SW480 (cell line): ENCODE data around the gene HADHA.

ENCODE experiments used
- DNase-seq: peaks from one replicate; pipeline ENCODE4 v3.0.0-alpha.2; 2016; ENCODE audit warnings: low spot score

HADHA gene

DNA sequence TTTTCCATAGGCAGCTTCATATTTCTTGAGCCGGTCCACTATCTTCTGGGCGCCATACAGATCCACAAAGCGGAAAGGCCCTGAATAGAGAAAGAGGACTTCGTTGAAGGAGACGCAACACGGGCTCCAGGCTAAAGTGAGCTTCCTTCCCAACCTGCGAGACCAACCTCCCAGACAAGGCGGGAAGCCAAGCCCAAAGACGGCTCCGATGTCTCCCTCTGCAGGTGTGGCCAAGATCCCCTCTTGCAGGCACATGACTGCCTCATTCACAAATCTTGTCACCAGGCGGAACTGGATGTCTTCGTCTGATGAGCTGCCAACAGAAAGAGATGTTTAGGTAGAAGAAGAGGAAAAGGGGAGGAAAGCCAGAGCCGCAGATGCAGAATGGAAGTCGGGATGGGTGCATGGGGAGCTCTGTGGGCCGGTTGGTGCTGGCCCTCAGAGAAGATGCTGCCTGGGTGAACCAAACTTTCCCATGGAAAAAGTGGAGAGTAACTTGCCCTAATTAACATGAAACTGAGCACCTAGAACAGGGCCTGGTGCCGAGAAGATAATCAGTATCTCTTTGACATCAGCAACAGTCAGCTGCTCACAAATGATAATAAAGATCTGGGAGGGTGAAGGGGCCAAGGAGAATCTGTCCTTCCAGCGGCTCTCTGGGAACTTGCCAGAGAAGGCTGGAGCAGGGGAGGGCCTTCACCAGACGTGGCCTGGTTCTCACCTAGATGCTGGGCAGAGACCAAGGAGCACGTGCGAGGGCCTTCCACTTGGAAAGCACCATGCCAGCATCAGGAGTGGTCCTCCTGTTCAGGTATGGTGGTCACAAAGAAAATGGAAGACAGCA is 52.9 kb downstream of the HADHA start:
- no peak for DNase-seq

DNA sequence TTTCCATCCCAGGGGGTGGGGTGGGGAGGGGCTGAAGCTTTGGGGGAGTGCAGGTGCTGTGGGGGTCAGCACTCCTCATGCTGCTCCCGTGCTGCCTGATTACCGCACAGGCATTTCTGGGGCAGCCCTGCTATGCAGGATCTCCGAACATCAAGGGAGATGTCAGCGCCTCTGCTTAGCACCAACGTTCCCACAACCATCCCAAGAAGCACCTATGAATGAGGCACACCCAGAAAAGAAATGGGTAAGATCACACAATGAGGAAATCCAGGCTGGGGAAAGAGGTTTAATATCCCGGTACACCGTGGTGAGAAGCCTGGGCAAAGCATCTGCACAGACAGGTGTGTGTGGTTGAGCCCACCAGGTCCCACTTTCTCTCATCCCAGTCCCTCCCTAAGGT is 54.1 kb downstream of the HADHA start:
- DNase-seq: no peak

DNA sequence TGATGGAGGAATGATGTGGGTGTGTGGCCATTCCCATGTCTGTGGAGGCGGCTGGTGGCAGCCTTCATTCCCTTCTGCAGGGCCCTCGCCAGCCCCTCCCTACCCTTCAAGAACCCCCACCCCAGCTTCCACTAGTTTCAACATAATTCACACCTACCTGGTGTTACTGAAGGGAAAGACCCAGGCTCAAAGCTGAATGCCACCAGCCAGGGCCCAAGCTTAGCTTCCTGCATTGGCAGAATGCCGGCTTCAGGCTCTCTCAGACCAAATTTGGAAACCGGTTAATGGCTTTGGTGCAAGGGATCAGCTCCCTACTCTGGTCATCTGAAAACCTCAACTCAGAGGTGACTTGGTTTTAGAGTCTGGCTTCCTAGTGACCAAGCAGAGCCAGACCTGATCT is 54.7 kb downstream of the HADHA start:
- no peak for DNase-seq

- DNase-seq: no peak
Measured at GRCh38 chr2:26189123-26189522, 55.3 kb downstream of the HADHA start.

DNA sequence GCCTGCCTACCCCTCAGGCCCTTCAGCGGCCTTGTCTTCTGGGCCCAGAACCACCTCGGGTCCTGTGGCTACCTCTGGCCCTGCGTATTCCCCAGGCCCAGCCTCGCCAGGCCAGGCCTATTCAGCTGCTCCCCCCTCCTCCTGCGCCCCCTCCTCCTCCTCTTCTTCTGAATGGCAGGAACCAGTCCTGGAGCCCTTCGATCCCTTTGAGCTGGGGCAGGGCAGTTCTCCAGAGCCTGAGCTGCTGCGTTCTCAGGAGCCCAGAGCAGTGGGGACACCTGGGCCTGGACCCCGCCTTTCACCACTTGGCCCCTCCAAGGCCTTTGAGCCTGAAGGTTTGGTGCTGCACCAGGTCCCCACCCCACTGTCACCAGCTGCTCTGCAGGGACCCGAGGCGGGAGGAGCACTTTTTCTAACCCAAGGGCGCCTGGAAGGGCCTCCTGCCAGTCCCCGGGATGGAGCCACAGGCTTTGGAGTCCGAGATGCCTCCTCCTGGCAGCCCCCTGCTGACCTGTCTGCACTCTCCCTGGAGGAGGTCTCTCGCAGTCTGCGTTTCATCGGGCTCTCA is 56.8 kb downstream of the HADHA start:
- DNase-seq: no peak

GRCh38 chr2:26187114-26187513 is 57.3 kb downstream of the HADHA start:
- no peak for DNase-seq

- DNase-seq: no peak
Measured at GRCh38 chr2:26185954-26186770, 58.3 kb downstream of the HADHA start.

DNA sequence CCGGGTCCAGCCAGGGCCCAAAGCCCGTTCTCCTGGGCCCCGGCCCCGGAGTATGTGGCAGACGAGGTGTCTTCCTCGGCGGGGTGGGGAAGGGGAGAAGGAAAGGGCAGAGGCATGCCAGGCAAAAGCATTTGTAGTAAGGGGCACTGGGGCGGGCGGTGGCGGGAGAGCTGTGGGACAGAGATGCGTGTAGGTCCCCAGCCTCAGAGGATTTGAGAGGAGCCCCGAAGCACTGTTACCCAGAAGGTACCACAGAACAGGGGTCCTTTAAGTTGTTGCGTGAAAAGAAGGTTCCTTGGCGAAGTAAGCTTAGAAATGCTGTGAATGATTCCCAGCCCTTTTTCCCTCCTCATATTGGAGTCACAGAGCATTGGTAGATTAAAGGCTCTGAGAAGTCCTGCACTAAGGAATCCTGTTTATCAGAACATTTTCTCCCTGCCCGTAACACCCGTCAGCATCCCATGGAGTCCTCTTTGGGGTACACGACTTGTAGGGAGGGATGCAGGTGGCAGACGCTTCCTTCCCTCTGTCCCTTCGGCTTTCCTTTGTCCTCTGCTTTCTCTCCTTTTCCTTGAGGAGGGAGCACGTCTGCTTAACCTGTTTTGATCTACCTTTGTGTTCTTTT is 59.0 kb downstream of the HADHA start:
- no peak for DNase-seq

- no peak for DNase-seq
Measured at GRCh38 chr2:26184555-26185303, 59.7 kb downstream of the HADHA start.

- DNase-seq: no peak
Measured at GRCh38 chr2:26184121-26184520, 60.3 kb downstream of the HADHA start.

DNA sequence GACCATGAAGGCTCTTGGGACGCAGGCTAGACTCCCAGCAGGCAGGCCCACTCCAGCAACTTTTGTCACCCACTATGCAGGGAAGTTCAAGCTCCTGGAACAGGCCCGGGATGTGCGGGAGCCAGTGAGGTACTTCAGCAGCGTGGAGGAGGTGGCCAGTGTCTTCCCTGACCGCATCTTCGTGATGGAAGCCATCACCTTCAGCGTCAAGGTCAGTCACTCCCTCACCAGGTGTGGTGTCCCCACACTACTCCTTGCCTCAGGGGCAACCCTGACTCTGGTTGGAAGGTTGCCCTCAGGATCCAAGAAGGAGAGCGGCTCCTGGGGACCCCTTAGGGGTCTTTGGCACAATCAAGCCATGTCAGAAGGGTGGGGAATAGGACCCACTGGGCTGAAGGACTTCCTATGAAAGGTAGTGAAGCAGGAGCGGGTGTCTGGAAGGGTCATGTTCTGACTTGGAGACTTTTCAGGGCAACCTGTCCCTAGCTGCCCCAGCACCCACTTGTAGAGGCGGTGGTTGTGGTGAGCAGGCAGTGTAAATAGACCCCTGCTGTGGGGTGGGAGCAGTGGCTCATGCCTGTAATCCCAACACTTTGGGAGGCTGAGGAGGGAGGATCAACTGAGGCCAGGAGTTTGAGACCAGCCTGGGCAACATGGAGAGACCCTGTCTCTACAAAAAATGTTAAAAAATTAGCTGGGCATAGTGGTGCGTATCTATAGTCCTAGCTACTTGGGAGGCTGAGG is 61.4 kb downstream of the HADHA start:
- DNase-seq: no peak

GRCh38 chr2:26182441-26182840 is 62.0 kb downstream of the HADHA start:
- no peak for DNase-seq

- DNase-seq: no peak
Measured at GRCh38 chr2:26179446-26179913, 65.0 kb downstream of the HADHA start.

DNA sequence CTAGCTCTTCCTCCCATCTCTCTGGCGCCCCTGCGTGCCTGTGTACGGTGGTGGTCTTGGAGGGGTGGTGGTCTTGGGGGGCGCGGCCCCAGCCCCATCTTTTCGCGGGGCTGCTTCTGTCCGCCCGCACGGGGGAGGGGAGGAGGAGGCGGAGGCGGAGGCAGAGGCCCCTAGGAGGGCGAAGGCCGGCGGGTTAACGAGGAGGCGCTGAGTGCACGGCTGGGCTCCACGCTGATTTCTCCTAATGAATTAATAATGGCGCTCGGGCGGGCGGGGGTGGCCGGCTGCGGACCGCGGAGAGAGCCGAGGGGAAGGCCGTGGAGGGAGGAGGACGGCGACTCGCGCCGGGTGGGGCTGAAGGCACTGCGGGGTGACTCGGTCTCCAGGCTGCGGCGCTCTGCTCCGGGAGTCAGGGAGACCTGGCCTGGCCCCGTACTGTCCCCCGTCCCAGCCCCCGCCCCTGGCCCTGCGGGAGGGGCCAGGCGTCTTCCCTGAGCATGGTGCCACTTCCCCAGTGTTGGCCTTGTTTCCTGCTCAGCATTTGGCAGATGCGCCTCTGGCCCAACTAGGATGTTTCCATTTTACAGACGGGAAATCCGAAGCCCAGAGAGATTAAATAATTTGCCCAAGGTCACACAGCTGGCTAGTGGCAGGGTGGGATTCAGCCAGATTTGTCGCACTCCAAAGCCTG is 65.5 kb downstream of the HADHA start:
- DNase-seq: no peak

- DNase-seq: no peak
Measured at GRCh38 chr2:26178246-26178645, 66.2 kb downstream of the HADHA start.

- DNase-seq: no peak
Measured at GRCh38 chr2:26177122-26177521, 67.3 kb downstream of the HADHA start.

DNA sequence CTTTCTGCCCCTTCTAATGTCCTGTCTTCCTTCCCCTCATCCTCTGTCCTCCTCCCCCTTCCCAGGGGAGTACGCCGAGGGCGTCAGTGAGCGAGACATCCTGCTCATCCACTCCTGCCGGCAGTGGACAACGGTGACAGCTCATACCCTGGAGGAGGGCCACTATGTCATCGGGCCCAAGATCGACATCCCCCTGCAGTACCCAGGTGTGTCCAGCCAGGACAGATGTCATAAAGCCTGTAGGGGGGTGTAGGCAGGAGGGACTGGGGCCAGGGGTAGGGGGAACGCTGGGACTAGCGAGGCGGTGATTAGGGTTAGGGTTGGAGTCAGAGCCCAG is 68.2 kb downstream of the HADHA start:
- no peak for DNase-seq

- DNase-seq: no peak
Measured at GRCh38 chr2:26175466-26176278, 68.8 kb downstream of the HADHA start.

- no peak for DNase-seq
Measured at GRCh38 chr2:26174691-26175465, 69.6 kb downstream of the HADHA start.
